HepG2 (cell line): ENCODE measurements around the gene H19. TPM values are rescaled to one million over a fixed set of nuclear protein-coding genes. Genes with fewer than 3 reads are reported as not detected.

ENCODE experiments used
- ATAC-seq: fragments of 200-7000 bp; cut with Tn5 transposase; 3 replicates; pipeline ENCODE4 v1.9.1; 2020; ENCODE audit warnings: mild to moderate bottlenecking, moderate library complexity
- BruUV-seq: library from RNA; stranded (reverse); fragments of 400-500 nt; replicated peaks from 2 replicates; lab custom pipeline; 2021; lab: Mats Ljungman, UMichigan
- CTCF ChIA-PET: fragments of 300-600 bp; formaldehyde crosslinking; extraction: SDS; loops from one replicate; lab custom pipeline; 2021; ENCODE audit warnings: low total read pairs, inconsistent platforms, low intra/inter-chr PET ratio; lab: Yijun Ruan, JAX
- POLR2A ChIA-PET: fragments of 350-600 bp; sonication (Branson Sonifier 250); formaldehyde crosslinking; loops from one replicate; lab custom pipeline; 2020; ENCODE audit warnings: antibody characterized with exemption, inconsistent platforms; lab: Yijun Ruan, JAX
- DNase-seq: peaks from one replicate; pipeline ENCODE4 v3.0.0-alpha.2; 2015; ENCODE audit warnings: low spot score
- FAIRE-seq: peaks from 3 replicates; lab custom pipeline; 2011; peaks lifted over from hg19 to GRCh38; lab: Jason Lieb, UNC
- H2AFZ ChIP-seq: one replicate; pipeline ENCODE4 v1.6.1; 2011; ENCODE audit warnings: low read length, inconsistent platforms
- H3K27ac ChIP-seq: fragments of 300-600 bp; 3 replicates; pipeline ENCODE4 v1.8.0; 2011; ENCODE audit warnings: mixed run types, mild to moderate bottlenecking, mixed read lengths, low read length, inconsistent platforms; ENCODE audit not compliant: insufficient read depth; ENCODE audit errors: extremely low read length
- H3K27me3 ChIP-seq, 2 experiments: fragments of 200-600 bp in 1 of 2; 2 replicates in 1 of 2; 3 replicates in 1 of 2; pipeline versions ENCODE4 v1.6.0 to v1.8.0; 2011; ENCODE audit warnings: low read length in 2 of 2, mild to moderate bottlenecking in 2 of 2, moderate library complexity in 2 of 2, inconsistent platforms in 1 of 2; ENCODE audit not compliant: insufficient read depth in 2 of 2, control insufficient read depth in 1 of 2
- H3K36me3 ChIP-seq, 2 experiments: fragments of 200-600 bp in 1 of 2; replicated peaks in 1 of 2; 2 replicates in 1 of 2; 3 replicates in 1 of 2; pipeline versions ENCODE4 v1.5.1 to v1.8.0; 2011; ENCODE audit warnings: low read length in 2 of 2, inconsistent platforms in 1 of 2; ENCODE audit not compliant: insufficient read depth in 2 of 2, control insufficient read depth in 1 of 2
- H3K4me1 ChIP-seq: 2 replicates; pipeline ENCODE4 v1.5.1; 2012; ENCODE audit warnings: low read length, inconsistent platforms; ENCODE audit not compliant: insufficient read depth
- H3K4me2 ChIP-seq: 2 replicates; pipeline ENCODE4 v1.6.0; 2011; ENCODE audit warnings: low read depth, low read length, inconsistent platforms
- H3K4me3 ChIP-seq, 3 experiments: fragments of 200-600 bp in 1 of 3; sonication (generic), shearing (Covaris generic) in 1 of 3; replicated peaks in 1 of 3; 2 replicates each; pipeline ENCODE4 v1.5.1; 2011 to 2016; ENCODE audit warnings: low read length in 3 of 3, inconsistent platforms in 2 of 3, low read depth in 2 of 3, mild to moderate bottlenecking in 2 of 3, control low read depth in 1 of 3, mixed read lengths in 1 of 3; ENCODE audit not compliant: insufficient read depth in 1 of 3
- H3K79me2 ChIP-seq: one replicate; pipeline ENCODE4 v1.6.1; 2011; ENCODE audit warnings: low read length, inconsistent platforms; ENCODE audit not compliant: insufficient read depth
- H3K9ac ChIP-seq: 2 replicates; pipeline ENCODE4 v1.6.0; 2011; ENCODE audit warnings: mild to moderate bottlenecking, low read depth, low read length, inconsistent platforms; ENCODE audit not compliant: insufficient read depth
- H3K9me3 ChIP-seq: 2 replicates; pipeline ENCODE4 v1.5.1; 2012; ENCODE audit warnings: mild to moderate bottlenecking, low read length
- H4K20me1 ChIP-seq: 2 replicates; pipeline ENCODE4 v1.6.0; 2011; ENCODE audit warnings: inconsistent platforms, mild to moderate bottlenecking, low read length, moderate library complexity; ENCODE audit not compliant: insufficient read depth
- ETV6 ChIP-seq: sonication (generic); formaldehyde crosslinking; conservative IDR thresholded peaks from 2 replicates; pipeline ENCODE4 v1.4.0; 2020; ENCODE audit warnings: missing genetic modification reagents
- GATAD1 ChIP-seq: IDR thresholded peaks from 2 replicates; pipeline ENCODE4 v1.6.1; 2016; ENCODE audit warnings: missing genetic modification reagents, missing compliant biosample characterization
- ISL2 ChIP-seq: sonication (generic); formaldehyde crosslinking; IDR thresholded peaks from 2 replicates; pipeline ENCODE4 v1.5.0; 2020; ENCODE audit warnings: missing genetic modification reagents
- ZNF407 ChIP-seq: sonication (generic); formaldehyde crosslinking; IDR thresholded peaks from one replicate; pipeline ENCODE4 v1.5.1; 2020; ENCODE audit warnings: mild to moderate bottlenecking, missing genetic modification reagents; ENCODE audit errors: not compliant biosample characterization
- WGBS: methylation state at CpG from one replicate; pipeline ENCODE4 v1.1.6; 2017; ENCODE audit warnings: low lambda C conversion rate; 5-methylcytosine and 5-hydroxymethylcytosine counted together
- in situ Hi-C: cut with HindIII; loops from 2 replicates; pipeline ENCODE4 v1.10.0; 2017; ENCODE audit warnings: low pct_unique_long_range_greater_than_20kb; ENCODE audit not compliant: extremely low pct_ligation_motif_present
- intact Hi-C: fragments of 100-400 bp; cut with micrococcal nuclease; formaldehyde crosslinking; loops from one replicate; pipeline ENCODE4 v1.10.0; 2022; ENCODE audit not compliant: unreplicated experiment
- polyA plus RNA-seq, 8 experiments: library from polyadenylated mRNA; depleted of rRNA in 3 of 8; stranded (reverse) in 7 of 8; unstranded in 1 of 8; fragments of >200 nt; fragmentation: Illumina TruSeq in 4 of 8; extraction: Trizol in 4 of 8; gene quantifications; 2 replicates each; pipeline versions ENCODE4 v1.2.1 to v1.2.3, GENCODE V29; 2011 to 2016; ENCODE audit warnings: low read depth in 4 of 8, missing spikeins in 1 of 8, mixed read lengths in 1 of 8; ENCODE audit not compliant: insufficient read depth in 1 of 8
- total RNA-seq, 5 experiments: library from RNA; depleted of rRNA; stranded (reverse); fragments of >200 nt; fragmentation: Illumina TruSeq; extraction: Trizol; gene quantifications; 2 replicates each; pipeline ENCODE4 v1.2.3, GENCODE V29; 2016; ENCODE audit warnings: low read depth in 1 of 5
- TF ChIP-seq, protein P1 (sequence below): IDR thresholded peaks from 2 replicates; pipeline ENCODE4 v1.6.1; 2016; ENCODE audit warnings: missing compliant biosample characterization, missing genetic modification reagents, borderline replicate concordance

Gene H19
- total and polyA plus RNA-seq, 2 of the 13 experiments (the other 11 are each of a cell fraction or from before 2014, with no cell fraction given): 1.2 to 2.4 TPM

DNA sequence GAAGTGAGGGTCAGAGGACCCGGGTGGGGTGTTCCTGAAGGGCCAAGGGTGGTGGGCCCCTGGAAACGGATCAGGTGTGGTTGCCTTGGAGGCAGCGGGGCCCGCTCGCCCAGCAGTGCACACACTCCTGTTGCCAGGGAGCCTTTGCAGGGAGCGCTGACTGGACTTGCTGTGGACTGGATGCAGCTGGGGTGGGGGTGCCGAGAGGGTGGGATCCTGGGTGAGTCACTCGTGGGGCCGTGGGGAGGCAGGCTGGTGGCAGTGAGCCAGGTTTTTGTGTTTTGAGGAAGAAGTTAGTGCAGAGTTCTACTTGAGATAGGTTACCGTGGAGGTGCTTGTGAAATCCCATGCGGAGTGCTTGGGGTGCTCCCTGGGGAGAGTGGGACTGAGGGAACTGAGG is 49.3 kb downstream of the H19 start:
- TF ChIP-seq GATAD1 (no peak), ETV6 (CRISPR knock-in tag) (no peak), ISL2 (CRISPR knock-in tag) (no peak), ZNF407 (CRISPR knock-in tag) (no peak)
- TF ChIP-seq, protein P1, sequence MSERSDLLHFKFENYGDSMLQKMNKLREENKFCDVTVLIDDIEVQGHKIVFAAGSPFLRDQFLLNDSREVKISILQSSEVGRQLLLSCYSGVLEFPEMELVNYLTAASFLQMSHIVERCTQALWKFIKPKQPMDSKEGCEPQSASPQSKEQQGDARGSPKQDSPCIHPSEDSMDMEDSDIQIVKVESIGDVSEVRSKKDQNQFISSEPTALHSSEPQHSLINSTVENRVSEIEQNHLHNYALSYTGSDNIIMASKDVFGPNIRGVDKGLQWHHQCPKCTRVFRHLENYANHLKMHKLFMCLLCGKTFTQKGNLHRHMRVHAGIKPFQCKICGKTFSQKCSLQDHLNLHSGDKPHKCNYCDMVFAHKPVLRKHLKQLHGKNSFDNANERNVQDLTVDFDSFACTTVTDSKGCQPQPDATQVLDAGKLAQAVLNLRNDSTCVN (CRISPR knock-in tag): no peak
- peak; percentile 29; the same call in 2 of the 3 replicates for ATAC-seq
- ChIA-PET POLR2A (interaction anchor here (0.8 to 5.6 kb wide), 15 partner anchors 19 to 294 kb away, joined by 3 to 124 read pairs (median 5); partner anchors contain the start of gene IGF2), CTCF (interaction anchor here (2.0 to 4.7 kb wide), 2 partner anchors 202 to 203 kb away, joined by 5 to 27 read pairs; no protein-coding TSS in a partner anchor)
- H3K27ac ChIP-seq: no peak overlapping the region
- no peak for DNase-seq
- H3K4me3 ChIP-seq: no peak overlapping the region
- H3K79me2 ChIP-seq: no peaks in the 10 kb centered on the region
- intact Hi-C loops: no loop called here
- in situ Hi-C loops: no loop called here
- H4K20me1 ChIP-seq: no peaks in the 10 kb centered on the region
- no peak overlapping the region for H3K9ac ChIP-seq
- no peak overlapping the region for H2AFZ ChIP-seq
- no peaks in the 10 kb centered on the region for H3K36me3 ChIP-seq
- no TSS peak for BruUV-seq
- peaks cover 7% of the 10 kb centered on the region; the same call in 1 of the 2 replicates for H3K4me1 ChIP-seq
- no peaks in the 10 kb centered on the region; a peak in 1 of 5 replicates for H3K27me3 ChIP-seq
- H3K9me3 ChIP-seq: no peaks in the 10 kb centered on the region
- no peak overlapping the region for H3K4me2 ChIP-seq
- no CpG with 5 or more reads among the region's 11 CpGs for WGBS
- FAIRE-seq: no peak
